Stimulated activated CD8-positive, alpha-beta memory T cell treated with anti-CD3 and anti-CD28 coated beads, Interleukin-12 subunit alpha, Interleukin-12 subunit beta, amount 100 ng/mL, for 4 hours (primary cell): ENCODE data around the gene ADAMTS2.

ENCODE experiments used
- DNase-seq: peaks from one replicate; pipeline ENCODE4 v3.0.0-alpha.2; 2020; ENCODE audit warnings: low read depth

The ADAMTS2 gene

GRCh38 chr5:179371681-179372680 is 26.7 kb upstream of the ADAMTS2 start:
- DNase-seq = no peak

- DNase-seq = no peak
These were observed 25.9 kb upstream of the ADAMTS2 start for GRCh38 chr5:179371121-179371510.

GRCh38 chr5:179370490-179371120 is 25.3 kb upstream of the ADAMTS2 start:
- no peak for DNase-seq

- DNase-seq = no peak
These were observed 24.2 kb upstream of the ADAMTS2 start for GRCh38 chr5:179369530-179369884.

- DNase-seq = no peak
These were observed 23.7 kb upstream of the ADAMTS2 start for GRCh38 chr5:179368806-179369529.

GRCh38 chr5:179368126-179368805 is 23.0 kb upstream of the ADAMTS2 start:
- DNase-seq = no peak

- DNase-seq = no peak
These were observed 22.2 kb upstream of the ADAMTS2 start for GRCh38 chr5:179367491-179367890.

GRCh38 chr5:179362355-179362754 is 17.1 kb upstream of the ADAMTS2 start:
- no peak for DNase-seq

- DNase-seq = no peak
These were observed 15.9 kb upstream of the ADAMTS2 start for GRCh38 chr5:179361037-179361603.

- DNase-seq = no peak
These were observed 11.8 kb upstream of the ADAMTS2 start for GRCh38 chr5:179357031-179357430.

- DNase-seq = no peak
These were observed 11.0 kb upstream of the ADAMTS2 start for GRCh38 chr5:179355976-179356974.

GRCh38 chr5:179354305-179354882 is 9.1 kb upstream of the ADAMTS2 start:
- DNase-seq = no peak

GRCh38 chr5:179348843-179349242 is 3.6 kb upstream of the ADAMTS2 start:
- DNase-seq = no peak

GRCh38 chr5:179348011-179348530 is 2.8 kb upstream of the ADAMTS2 start:
- no peak for DNase-seq

GRCh38 chr5:179347581-179347980 is 2.3 kb upstream of the ADAMTS2 start:
- DNase-seq = no peak

- DNase-seq = no peak
These were observed 1.6 kb upstream of the ADAMTS2 start for GRCh38 chr5:179346875-179347274.

GRCh38 chr5:179346401-179346800 is 1.1 kb upstream of the ADAMTS2 start:
- DNase-seq = no peak

GRCh38 chr5:179345183-179345432 is 153 bp downstream of the ADAMTS2 start:
- DNase-seq = no peak

GRCh38 chr5:179344431-179345182 is 654 bp downstream of the ADAMTS2 start:
- no peak for DNase-seq
